HepG2 (cell line): Measurements from ENCODE around the gene FMNL2. TPM values are rescaled to one million over a fixed set of nuclear protein-coding genes. Genes with fewer than 3 reads are reported as not detected.

ENCODE experiments used
- ATAC-seq: fragments of 200-7000 bp; cut with Tn5 transposase; 3 replicates; pipeline ENCODE4 v1.9.1; 2020; ENCODE audit warnings: mild to moderate bottlenecking, moderate library complexity
- BruUV-seq: library from RNA; stranded (reverse); fragments of 400-500 nt; replicated peaks from 2 replicates; lab custom pipeline; 2021; lab: Mats Ljungman, UMichigan
- CTCF ChIA-PET: fragments of 300-600 bp; formaldehyde crosslinking; extraction: SDS; loops from one replicate; lab custom pipeline; 2021; ENCODE audit warnings: low total read pairs, inconsistent platforms, low intra/inter-chr PET ratio; lab: Yijun Ruan, JAX
- POLR2A ChIA-PET: fragments of 350-600 bp; sonication (Branson Sonifier 250); formaldehyde crosslinking; loops from one replicate; lab custom pipeline; 2020; ENCODE audit warnings: antibody characterized with exemption, inconsistent platforms; lab: Yijun Ruan, JAX
- DNase-seq: peaks from one replicate; pipeline ENCODE4 v3.0.0-alpha.2; 2015; ENCODE audit warnings: low spot score
- FAIRE-seq: peaks from 3 replicates; lab custom pipeline; 2011; peaks lifted over from hg19 to GRCh38; lab: Jason Lieb, UNC
- H2AFZ ChIP-seq: one replicate; pipeline ENCODE4 v1.6.1; 2011; ENCODE audit warnings: low read length, inconsistent platforms
- H3K27ac ChIP-seq: fragments of 300-600 bp; 3 replicates; pipeline ENCODE4 v1.8.0; 2011; ENCODE audit warnings: mixed run types, mild to moderate bottlenecking, mixed read lengths, low read length, inconsistent platforms; ENCODE audit not compliant: insufficient read depth; ENCODE audit errors: extremely low read length
- H3K27me3 ChIP-seq, 2 experiments: fragments of 200-600 bp in 1 of 2; 2 replicates in 1 of 2; 3 replicates in 1 of 2; pipeline versions ENCODE4 v1.6.0 to v1.8.0; 2011; ENCODE audit warnings: low read length in 2 of 2, mild to moderate bottlenecking in 2 of 2, moderate library complexity in 2 of 2, inconsistent platforms in 1 of 2; ENCODE audit not compliant: insufficient read depth in 2 of 2, control insufficient read depth in 1 of 2
- H3K36me3 ChIP-seq, 2 experiments: fragments of 200-600 bp in 1 of 2; replicated peaks in 1 of 2; 2 replicates in 1 of 2; 3 replicates in 1 of 2; pipeline versions ENCODE4 v1.5.1 to v1.8.0; 2011; ENCODE audit warnings: low read length in 2 of 2, inconsistent platforms in 1 of 2; ENCODE audit not compliant: insufficient read depth in 2 of 2, control insufficient read depth in 1 of 2
- H3K4me1 ChIP-seq: 2 replicates; pipeline ENCODE4 v1.5.1; 2012; ENCODE audit warnings: low read length, inconsistent platforms; ENCODE audit not compliant: insufficient read depth
- H3K4me2 ChIP-seq: 2 replicates; pipeline ENCODE4 v1.6.0; 2011; ENCODE audit warnings: low read depth, low read length, inconsistent platforms
- H3K4me3 ChIP-seq, 3 experiments: fragments of 200-600 bp in 1 of 3; sonication (generic), shearing (Covaris generic) in 1 of 3; replicated peaks in 1 of 3; 2 replicates each; pipeline ENCODE4 v1.5.1; 2011 to 2016; ENCODE audit warnings: low read length in 3 of 3, inconsistent platforms in 2 of 3, low read depth in 2 of 3, mild to moderate bottlenecking in 2 of 3, control low read depth in 1 of 3, mixed read lengths in 1 of 3; ENCODE audit not compliant: insufficient read depth in 1 of 3
- H3K79me2 ChIP-seq: one replicate; pipeline ENCODE4 v1.6.1; 2011; ENCODE audit warnings: low read length, inconsistent platforms; ENCODE audit not compliant: insufficient read depth
- H3K9ac ChIP-seq: 2 replicates; pipeline ENCODE4 v1.6.0; 2011; ENCODE audit warnings: mild to moderate bottlenecking, low read depth, low read length, inconsistent platforms; ENCODE audit not compliant: insufficient read depth
- H3K9me3 ChIP-seq: 2 replicates; pipeline ENCODE4 v1.5.1; 2012; ENCODE audit warnings: mild to moderate bottlenecking, low read length
- H4K20me1 ChIP-seq: 2 replicates; pipeline ENCODE4 v1.6.0; 2011; ENCODE audit warnings: inconsistent platforms, mild to moderate bottlenecking, low read length, moderate library complexity; ENCODE audit not compliant: insufficient read depth
- ARNT ChIP-seq: fragments of 450-650 bp; IDR thresholded peaks from 2 replicates; pipeline ENCODE4 v1.6.1; 2017
- HNF4A ChIP-seq: sonication (generic); formaldehyde crosslinking; IDR thresholded peaks from 2 replicates; pipeline ENCODE4 v1.4.0; 2020; ENCODE audit warnings: missing genetic modification reagents
- HOXD1 ChIP-seq: sonication (generic); formaldehyde crosslinking; IDR thresholded peaks from 2 replicates; pipeline ENCODE4 v1.5.0; 2020; ENCODE audit warnings: missing genetic modification reagents
- NCOA5 ChIP-seq: sonication (generic); formaldehyde crosslinking; IDR thresholded peaks from 2 replicates; pipeline ENCODE4 v1.4.0; 2020; ENCODE audit warnings: missing genetic modification reagents
- NFATC3 ChIP-seq: sonication (generic); formaldehyde crosslinking; IDR thresholded peaks from 2 replicates; pipeline ENCODE4 v1.5.1; 2020; ENCODE audit warnings: mild to moderate bottlenecking, missing genetic modification reagents
- PHF5A ChIP-seq: IDR thresholded peaks from one replicate; pipeline ENCODE4 v1.6.1; 2018; ENCODE audit warnings: low read depth, missing genetic modification reagents; ENCODE audit not compliant: unreplicated experiment
- SMC3 ChIP-seq: IDR thresholded peaks from 2 replicates; pipeline ENCODE4 v1.6.1; 2011; ENCODE audit warnings: low read length, improper control_type of control experiment
- TAF15 ChIP-seq: fragments of 200-400 bp; formaldehyde crosslinking; IDR thresholded peaks from one replicate; pipeline ENCODE4 v1.6.1; 2018; ENCODE audit warnings: mild to moderate bottlenecking, low read depth, low read length; ENCODE audit not compliant: poor library complexity, severe bottlenecking
- ZBTB7B ChIP-seq: sonication (generic); formaldehyde crosslinking; IDR thresholded peaks from 2 replicates; pipeline ENCODE4 v1.4.0; 2020; ENCODE audit warnings: missing genetic modification reagents
- ZNF44 ChIP-seq: sonication (generic); formaldehyde crosslinking; IDR thresholded peaks from 2 replicates; pipeline ENCODE4 v1.5.1; 2020; ENCODE audit warnings: mild to moderate bottlenecking, missing genetic modification reagents
- ZNF556 ChIP-seq: sonication (generic); formaldehyde crosslinking; IDR thresholded peaks from 2 replicates; pipeline ENCODE4 v1.4.0; 2020; ENCODE audit warnings: mild to moderate bottlenecking, missing genetic modification reagents, borderline replicate concordance
- WGBS: methylation state at CpG from one replicate; pipeline ENCODE4 v1.1.6; 2017; ENCODE audit warnings: low lambda C conversion rate; 5-methylcytosine and 5-hydroxymethylcytosine counted together
- in situ Hi-C: cut with HindIII; loops from 2 replicates; pipeline ENCODE4 v1.10.0; 2017; ENCODE audit warnings: low pct_unique_long_range_greater_than_20kb; ENCODE audit not compliant: extremely low pct_ligation_motif_present
- intact Hi-C: fragments of 100-400 bp; cut with micrococcal nuclease; formaldehyde crosslinking; loops from one replicate; pipeline ENCODE4 v1.10.0; 2022; ENCODE audit not compliant: unreplicated experiment
- polyA plus RNA-seq, 8 experiments: library from polyadenylated mRNA; depleted of rRNA in 3 of 8; stranded (reverse) in 7 of 8; unstranded in 1 of 8; fragments of >200 nt; fragmentation: Illumina TruSeq in 4 of 8; extraction: Trizol in 4 of 8; gene quantifications; 2 replicates each; pipeline versions ENCODE4 v1.2.1 to v1.2.3, GENCODE V29; 2011 to 2016; ENCODE audit warnings: low read depth in 4 of 8, missing spikeins in 1 of 8, mixed read lengths in 1 of 8; ENCODE audit not compliant: insufficient read depth in 1 of 8
- total RNA-seq, 5 experiments: library from RNA; depleted of rRNA; stranded (reverse); fragments of >200 nt; fragmentation: Illumina TruSeq; extraction: Trizol; gene quantifications; 2 replicates each; pipeline ENCODE4 v1.2.3, GENCODE V29; 2016; ENCODE audit warnings: low read depth in 1 of 5
- TF ChIP-seq, protein P1 (sequence below): IDR thresholded peaks from 2 replicates; pipeline ENCODE4 v1.6.1; 2012; ENCODE audit warnings: inconsistent platforms
- TF ChIP-seq, protein P2 (sequence below): sonication (generic); formaldehyde crosslinking; IDR thresholded peaks from 2 replicates; pipeline ENCODE4 v1.5.0; 2020; ENCODE audit warnings: missing genetic modification reagents, mild to moderate bottlenecking, borderline replicate concordance
- TF ChIP-seq, protein P3 (sequence below): sonication (generic); formaldehyde crosslinking; IDR thresholded peaks from 2 replicates; pipeline ENCODE4 v1.4.0; 2020; ENCODE audit warnings: missing genetic modification reagents, borderline replicate concordance
- TF ChIP-seq, protein P4 (sequence below): sonication (generic); formaldehyde crosslinking; IDR thresholded peaks from 2 replicates; pipeline ENCODE4 v1.4.0; 2020; ENCODE audit warnings: mild to moderate bottlenecking, missing genetic modification reagents

FMNL2 gene
- total and polyA plus RNA-seq, 2 of the 13 experiments (the other 11 are each of a cell fraction or from before 2014, with no cell fraction given), result 66.5 to 67.7 TPM

DNA sequence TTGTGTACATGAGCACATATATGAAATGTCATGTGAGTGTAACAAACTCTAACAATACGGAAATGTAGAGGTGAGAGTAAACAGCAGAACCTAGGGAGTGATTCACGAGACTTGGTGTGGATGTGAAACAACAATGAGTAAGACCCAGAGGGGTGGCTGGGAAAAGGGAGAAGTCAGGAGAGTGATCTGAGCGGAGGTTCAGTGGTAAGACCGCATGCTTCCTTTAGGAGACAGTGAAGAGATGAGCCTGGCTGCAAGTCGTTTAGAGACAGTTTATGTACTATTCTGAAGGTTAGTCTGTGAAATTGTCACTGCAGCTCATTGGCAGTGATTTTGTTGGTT, 231.7 kb downstream of the FMNL2 start:
- no peaks in the 10 kb centered on the region for H4K20me1 ChIP-seq
- DNase-seq, result no peak
- peaks cover 20 to 68% of the 10 kb centered on the region in 2 experiments for H3K36me3 ChIP-seq
- no peaks in the 10 kb centered on the region for H3K27me3 ChIP-seq
- H3K79me2 ChIP-seq, result peaks cover 4% of the 10 kb centered on the region
- no peak overlapping the region for H3K4me3 ChIP-seq
- in situ Hi-C loops, result no loop called here
- no peaks in the 10 kb centered on the region for H3K4me1 ChIP-seq
- H3K9ac ChIP-seq, result no peak overlapping the region
- TF ChIP-seq ARNT (no peak), ZNF44 (no peak)
- TF ChIP-seq, protein P1, sequence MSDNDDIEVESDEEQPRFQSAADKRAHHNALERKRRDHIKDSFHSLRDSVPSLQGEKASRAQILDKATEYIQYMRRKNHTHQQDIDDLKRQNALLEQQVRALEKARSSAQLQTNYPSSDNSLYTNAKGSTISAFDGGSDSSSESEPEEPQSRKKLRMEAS, result no peak
- TF ChIP-seq, all 625 proteins: peak for 0
- no TSS peak for BruUV-seq
- FAIRE-seq, result no peak
- no peak overlapping the region for H3K4me2 ChIP-seq
- H3K9me3 ChIP-seq, result no peaks in the 10 kb centered on the region
- no peak for ATAC-seq
- POLR2A ChIA-PET, result no interaction called here
- 97% methylated on average over 5 of the region's 5 CpGs for WGBS
- intact Hi-C loops, result no loop called here
- CTCF ChIA-PET, result no interaction called here
- H3K27ac ChIP-seq, result no peak overlapping the region
- no peak overlapping the region for H2AFZ ChIP-seq

DNA sequence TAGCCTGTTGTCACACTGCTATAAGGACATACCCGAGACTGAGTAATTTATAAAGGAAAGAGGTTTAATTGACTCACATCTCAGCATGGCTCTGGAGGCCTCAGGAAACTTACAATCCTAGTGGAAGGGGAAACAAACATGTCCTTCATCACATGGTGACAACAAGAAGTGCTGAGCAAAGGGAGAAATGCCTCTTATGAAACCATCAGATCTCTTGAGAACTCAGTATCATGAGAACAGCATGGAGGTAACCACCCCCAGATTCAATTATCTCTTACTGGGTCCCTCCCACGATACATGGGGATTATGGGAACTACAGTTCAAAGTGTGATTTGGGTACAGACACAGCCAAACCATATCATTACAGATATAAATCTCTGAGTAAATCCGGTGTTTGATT, 233.6 kb downstream of the FMNL2 start:
- WGBS, result 93% methylated on average over 3 of the region's 3 CpGs
- Histone ChIP-seq H3K9ac (no peak overlapping the region), H2AFZ (no peak overlapping the region), H3K36me3 (peaks cover 21 to 57% of the 10 kb centered on the region in 2 experiments), H3K9me3 (no peaks in the 10 kb centered on the region), H3K27me3 (no peaks in the 10 kb centered on the region), H3K27ac (no peak overlapping the region), H3K4me1 (no peaks in the 10 kb centered on the region), H3K79me2 (peaks cover 6% of the 10 kb centered on the region), H4K20me1 (no peaks in the 10 kb centered on the region), H3K4me2 (no peak overlapping the region), H3K4me3 (no peak overlapping the region)
- ATAC-seq (no peak), FAIRE-seq (no peak), DNase-seq (no peak)
- in situ Hi-C loops (no loop called here), intact Hi-C loops (no loop called here)
- CTCF ChIA-PET, result no interaction called here
- BruUV-seq, result no TSS peak
- POLR2A ChIA-PET, result no interaction called here
- TF ChIP-seq, protein P2, sequence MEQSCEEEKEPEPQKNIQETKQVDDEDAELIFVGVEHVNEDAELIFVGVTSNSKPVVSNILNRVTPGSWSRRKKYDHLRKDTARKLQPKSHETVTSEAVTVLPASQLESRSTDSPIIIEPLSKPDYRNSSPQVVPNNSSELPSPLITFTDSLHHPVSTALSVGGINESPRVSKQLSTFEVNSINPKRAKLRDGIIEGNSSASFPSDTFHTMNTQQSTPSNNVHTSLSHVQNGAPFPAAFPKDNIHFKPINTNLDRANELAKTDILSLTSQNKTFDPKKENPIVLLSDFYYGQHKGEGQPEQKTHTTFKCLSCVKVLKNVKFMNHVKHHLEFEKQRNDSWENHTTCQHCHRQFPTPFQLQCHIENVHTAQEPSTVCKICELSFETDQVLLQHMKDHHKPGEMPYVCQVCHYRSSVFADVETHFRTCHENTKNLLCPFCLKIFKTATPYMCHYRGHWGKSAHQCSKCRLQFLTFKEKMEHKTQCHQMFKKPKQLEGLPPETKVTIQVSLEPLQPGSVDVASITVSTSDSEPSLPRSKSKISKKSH (CRISPR knock-in tag), result no peak
- TF ChIP-seq SMC3 (no peak), TAF15 (no peak), ZBTB7B (CRISPR knock-in tag) (no peak), ZNF556 (no peak), HOXD1 (CRISPR knock-in tag) (no peak), NFATC3 (CRISPR knock-in tag) (no peak), HNF4A (CRISPR knock-in tag) (no peak), NCOA5 (CRISPR knock-in tag) (no peak), PHF5A (no peak)
- TF ChIP-seq, protein P3, sequence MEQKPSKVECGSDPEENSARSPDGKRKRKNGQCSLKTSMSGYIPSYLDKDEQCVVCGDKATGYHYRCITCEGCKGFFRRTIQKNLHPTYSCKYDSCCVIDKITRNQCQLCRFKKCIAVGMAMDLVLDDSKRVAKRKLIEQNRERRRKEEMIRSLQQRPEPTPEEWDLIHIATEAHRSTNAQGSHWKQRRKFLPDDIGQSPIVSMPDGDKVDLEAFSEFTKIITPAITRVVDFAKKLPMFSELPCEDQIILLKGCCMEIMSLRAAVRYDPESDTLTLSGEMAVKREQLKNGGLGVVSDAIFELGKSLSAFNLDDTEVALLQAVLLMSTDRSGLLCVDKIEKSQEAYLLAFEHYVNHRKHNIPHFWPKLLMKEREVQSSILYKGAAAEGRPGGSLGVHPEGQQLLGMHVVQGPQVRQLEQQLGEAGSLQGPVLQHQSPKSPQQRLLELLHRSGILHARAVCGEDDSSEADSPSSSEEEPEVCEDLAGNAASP (CRISPR knock-in tag), result no peak
- TF ChIP-seq, protein P4, sequence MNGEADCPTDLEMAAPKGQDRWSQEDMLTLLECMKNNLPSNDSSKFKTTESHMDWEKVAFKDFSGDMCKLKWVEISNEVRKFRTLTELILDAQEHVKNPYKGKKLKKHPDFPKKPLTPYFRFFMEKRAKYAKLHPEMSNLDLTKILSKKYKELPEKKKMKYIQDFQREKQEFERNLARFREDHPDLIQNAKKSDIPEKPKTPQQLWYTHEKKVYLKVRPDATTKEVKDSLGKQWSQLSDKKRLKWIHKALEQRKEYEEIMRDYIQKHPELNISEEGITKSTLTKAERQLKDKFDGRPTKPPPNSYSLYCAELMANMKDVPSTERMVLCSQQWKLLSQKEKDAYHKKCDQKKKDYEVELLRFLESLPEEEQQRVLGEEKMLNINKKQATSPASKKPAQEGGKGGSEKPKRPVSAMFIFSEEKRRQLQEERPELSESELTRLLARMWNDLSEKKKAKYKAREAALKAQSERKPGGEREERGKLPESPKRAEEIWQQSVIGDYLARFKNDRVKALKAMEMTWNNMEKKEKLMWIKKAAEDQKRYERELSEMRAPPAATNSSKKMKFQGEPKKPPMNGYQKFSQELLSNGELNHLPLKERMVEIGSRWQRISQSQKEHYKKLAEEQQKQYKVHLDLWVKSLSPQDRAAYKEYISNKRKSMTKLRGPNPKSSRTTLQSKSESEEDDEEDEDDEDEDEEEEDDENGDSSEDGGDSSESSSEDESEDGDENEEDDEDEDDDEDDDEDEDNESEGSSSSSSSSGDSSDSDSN (CRISPR knock-in tag), result no peak
